ENCODE results near the gene MSLN. TPM values are rescaled to one million over a fixed set of nuclear protein-coding genes. Genes with fewer than 3 reads are reported as not detected.

The MSLN gene
- total and polyA plus RNA-seq, 2 of the 8 experiments (the other 6 are each of a cell fraction or from before 2014, with no cell fraction given) = 0.28 to 0.50 TPM

DNA sequence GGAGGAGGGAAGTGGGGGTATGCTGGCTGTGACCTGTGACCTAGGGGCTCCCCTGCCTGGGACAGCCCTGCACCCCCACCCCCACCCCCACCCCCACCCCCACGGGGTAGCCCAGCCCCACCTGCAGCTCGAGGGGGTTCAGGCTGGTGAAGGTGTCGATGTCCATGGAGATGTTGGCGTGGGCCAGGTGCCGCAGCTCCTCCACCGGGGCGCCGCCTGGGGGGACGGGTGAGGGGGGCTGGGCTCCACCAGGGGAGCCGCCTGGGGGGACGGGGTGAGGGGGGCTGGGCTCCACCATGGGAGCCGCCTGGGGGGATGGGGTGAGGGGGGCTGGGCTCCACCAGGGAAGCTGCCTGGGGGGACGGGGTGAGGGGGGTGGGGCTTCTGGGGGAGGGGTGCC lies 9.9 kb downstream of the MSLN start:
- Histone ChIP-seq H4K5ac (ENCODE audit: insufficient read length, low read depth, low read length) (no peak overlapping the region), H3K36me3 (ENCODE audit: control insufficient read depth in 2 of 4, insufficient read depth in 4 of 4, low read length in 3 of 4) (no peaks in the 10 kb centered on the region), H3K79me1 (ENCODE audit: low read depth, low read length) (no peaks in the 10 kb centered on the region), H3K56ac (replicated peaks; ENCODE audit: insufficient read length, low read depth, low read length) (no peak overlapping the region), H3K27ac (ENCODE audit: low read depth, low read length) (no peak overlapping the region), H2BK20ac (ENCODE audit: low read length) (no peak overlapping the region), H2AK5ac (ENCODE audit: low read depth, low read length) (no peak overlapping the region), H3K79me2 (ENCODE audit: control insufficient read depth in 1 of 2, insufficient read depth in 2 of 2, low read length in 2 of 2) (no peaks in the 10 kb centered on the region), H3K14ac (ENCODE audit: insufficient read length) (no peak overlapping the region), H3K4ac (replicated peaks; ENCODE audit: insufficient read length, low read depth, low read length) (no peak overlapping the region), H4K8ac (ENCODE audit: extremely low read depth, insufficient read depth, low read length) (no peak overlapping the region), H3K23ac (ENCODE audit: insufficient read length) (no peak overlapping the region), H3K18ac (ENCODE audit: extremely low read depth, low read length) (no peak overlapping the region), H3K9ac (replicated peaks in 1 of 4; ENCODE audit: extremely low read depth in 1 of 4, low read depth in 3 of 4, low read length in 3 of 4) (no peak overlapping the region), H2BK5ac (ENCODE audit: low read depth, low read length) (no peak overlapping the region), H3K4me1 (replicated peaks in 1 of 4; ENCODE audit: control insufficient read depth in 3 of 4, insufficient read depth in 4 of 4, low read length in 3 of 4) (peaks cover 0 to 8% (median 6%) of the 10 kb centered on the region in 4 experiments; a peak in 5 of 7 replicates), H3K27me3 (replicated peaks in 1 of 4; ENCODE audit: control insufficient read depth in 3 of 4, extremely low read depth in 1 of 4, insufficient read depth in 3 of 4, low read length in 3 of 4) (no peaks in the 10 kb centered on the region), H4K91ac (replicated peaks; ENCODE audit: insufficient read length, low read length) (no peak overlapping the region), H2AFZ (ENCODE audit: low read length) (no peak overlapping the region), H3K23me2 (ENCODE audit: low read depth, low read length) (no peaks in the 10 kb centered on the region; the same call in 1 of the 2 replicates), H3K4me2 (ENCODE audit: insufficient read depth in 1 of 2, low read depth in 2 of 2, low read length in 2 of 2) (no peak overlapping the region), H2BK12ac (ENCODE audit: low read depth, low read length) (no peak overlapping the region), H3K4me3 (ENCODE audit: extremely low read depth in 1 of 4, insufficient read depth in 2 of 4, low read depth in 3 of 4, low read length in 4 of 4) (no peak overlapping the region), H4K20me1 (replicated peaks in 1 of 2; ENCODE audit: control insufficient read depth in 1 of 2, insufficient read depth in 2 of 2, low read length in 2 of 2) (no peaks in the 10 kb centered on the region), H2BK120ac (replicated peaks; ENCODE audit: low read depth, low read length) (no peak overlapping the region), H2BK15ac (ENCODE audit: low read length) (no peak overlapping the region), H3K9me3 (ENCODE audit: insufficient read depth in 2 of 2, low read depth in 1 of 2, low read length in 1 of 2) (no peaks in the 10 kb centered on the region)
- TF ChIP-seq JUN (IDR thresholded peaks at IDR 0.05; ENCODE audit: low read depth, low read length) (no peak), TAF7 (optimal IDR thresholded peaks at IDR 0.05; ENCODE audit: borderline replicate concordance, low read depth, low read length) (no peak), CEBPB (IDR thresholded peaks at IDR 0.05; ENCODE audit: low read depth, low read length) (no peak), GABPA (IDR thresholded peaks at IDR 0.05; ENCODE audit: borderline replicate concordance, insufficient read depth, low read length) (no peak), RFX5 (IDR thresholded peaks at IDR 0.05; ENCODE audit: borderline replicate concordance, low read depth, low read length) (no peak), FOSL1 (IDR thresholded peaks at IDR 0.05; ENCODE audit: insufficient read depth, low read depth, low read length) (no peak), NRF1 (IDR thresholded peaks at IDR 0.05; ENCODE audit: low read depth, low read length) (no peak), ATF3 (IDR thresholded peaks at IDR 0.05; ENCODE audit: insufficient read depth, low read depth, low read length) (no peak), TEAD4 (IDR thresholded peaks at IDR 0.05; ENCODE audit: low read depth, low read length) (no peak)
- TF ChIP-seq, protein P1, sequence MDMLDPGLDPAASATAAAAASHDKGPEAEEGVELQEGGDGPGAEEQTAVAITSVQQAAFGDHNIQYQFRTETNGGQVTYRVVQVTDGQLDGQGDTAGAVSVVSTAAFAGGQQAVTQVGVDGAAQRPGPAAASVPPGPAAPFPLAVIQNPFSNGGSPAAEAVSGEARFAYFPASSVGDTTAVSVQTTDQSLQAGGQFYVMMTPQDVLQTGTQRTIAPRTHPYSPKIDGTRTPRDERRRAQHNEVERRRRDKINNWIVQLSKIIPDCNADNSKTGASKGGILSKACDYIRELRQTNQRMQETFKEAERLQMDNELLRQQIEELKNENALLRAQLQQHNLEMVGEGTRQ (IDR thresholded peaks at IDR 0.05; ENCODE audit: low read length) = no peak
- FAIRE-seq (no peak), DNase-seq (ENCODE audit: low read depth in 1 of 2, low spot score in 2 of 2) (no peak)
- ChIA-PET CTCF (ENCODE audit: partially characterized antibody) (interaction anchor here (0.6 to 1.7 kb wide), 3 partner anchors 9 to 60 kb away, joined by 3 to 5 read pairs (median 4); no protein-coding TSS in a partner anchor), POLR2A (ENCODE audit: partially characterized antibody) (interaction anchor here (0.8 to 2.3 kb wide), 6 partner anchors 11 to 49 kb away, joined by 3 to 7 read pairs (median 4); partner anchors contain the start of gene ANTKMT)
- WGBS, 2 experiments (ENCODE audit: extremely low coverage in 1 of 2, insufficient coverage in 1 of 2, insufficient read length in 1 of 2, insufficient replicate concordance in 2 of 2, low coverage in 1 of 2, low lambda C conversion rate in 2 of 2, missing lambda C conversion rate in 1 of 2) = 89% methylated on average over 4 of the region's 13 CpGs; no CpG with 5 or more reads in 1 of the 2 experiments
